GM04503 (cell line): Measurements from ENCODE around the gene GPR137B.

Experiments used
- DNase-seq: peaks from one replicate; pipeline ENCODE4 v3.0.0-alpha.2; 2012; ENCODE audit warnings: low read depth

The GPR137B gene

GRCh38 chr1:236204039-236204438 lies 61.7 kb downstream of the GPR137B start:
- DNase-seq = no peak

GRCh38 chr1:236204656-236205055 lies 62.3 kb downstream of the GPR137B start:
- DNase-seq = no peak

DNA sequence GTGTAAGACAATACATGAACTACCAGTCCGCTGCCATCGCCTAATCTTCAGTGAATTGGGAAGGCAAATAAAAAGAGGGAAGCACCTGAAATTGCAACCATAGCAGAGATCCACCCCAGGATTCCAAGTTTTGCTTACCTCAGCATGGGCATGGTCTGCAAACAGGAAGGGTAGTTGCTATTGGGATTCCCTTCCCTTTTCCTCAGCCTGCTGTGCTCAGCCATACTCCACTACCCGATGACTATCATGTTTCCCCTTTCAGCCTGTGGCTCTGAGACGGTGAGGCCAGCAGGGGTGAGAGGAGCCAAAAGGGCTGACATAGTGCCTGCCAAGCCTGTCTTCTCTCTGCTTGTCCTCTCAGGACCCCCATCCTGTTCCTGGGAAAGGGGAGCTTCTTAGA lies 64.2 kb downstream of the GPR137B start:
- no peak for DNase-seq

DNA sequence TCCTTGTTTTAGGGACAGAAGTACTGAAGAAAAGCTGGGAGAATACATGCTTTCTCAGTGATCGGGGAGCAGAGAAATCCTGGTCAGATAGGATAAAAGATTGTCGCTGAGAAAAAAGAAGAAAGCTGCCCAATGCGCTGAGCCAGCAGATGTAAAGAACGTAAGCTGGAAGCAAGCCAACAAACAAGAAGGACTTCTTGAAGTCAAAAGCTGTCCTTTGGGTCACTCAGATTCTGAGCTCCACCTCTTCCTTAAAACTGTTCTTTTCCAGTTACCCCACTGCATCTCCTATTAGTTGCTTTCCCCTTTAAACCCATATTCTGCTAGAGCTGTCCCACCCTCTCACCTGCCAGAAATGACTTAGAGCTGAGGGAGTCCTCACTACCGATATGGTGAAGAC lies 64.8 kb downstream of the GPR137B start:
- no peak for DNase-seq

DNA sequence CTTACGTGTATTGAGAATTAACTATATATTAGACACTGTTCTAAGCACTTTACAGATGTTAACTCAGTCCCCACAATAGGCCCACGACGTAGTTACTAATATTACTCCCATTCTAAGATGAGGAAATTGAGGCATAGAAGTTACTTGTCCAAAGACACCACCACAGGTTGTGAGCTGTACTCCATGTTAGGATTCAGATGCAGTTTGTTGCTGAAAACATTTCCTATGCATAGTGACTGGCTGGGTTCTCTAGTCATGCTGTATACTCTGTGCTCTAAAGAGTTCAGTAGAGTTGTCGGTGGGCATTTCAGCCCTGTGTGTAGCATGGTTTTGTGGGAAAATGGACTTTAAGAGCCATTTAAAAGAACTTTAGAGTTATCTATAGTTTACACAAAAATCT lies 65.2 kb downstream of the GPR137B start:
- no peak for DNase-seq

DNA sequence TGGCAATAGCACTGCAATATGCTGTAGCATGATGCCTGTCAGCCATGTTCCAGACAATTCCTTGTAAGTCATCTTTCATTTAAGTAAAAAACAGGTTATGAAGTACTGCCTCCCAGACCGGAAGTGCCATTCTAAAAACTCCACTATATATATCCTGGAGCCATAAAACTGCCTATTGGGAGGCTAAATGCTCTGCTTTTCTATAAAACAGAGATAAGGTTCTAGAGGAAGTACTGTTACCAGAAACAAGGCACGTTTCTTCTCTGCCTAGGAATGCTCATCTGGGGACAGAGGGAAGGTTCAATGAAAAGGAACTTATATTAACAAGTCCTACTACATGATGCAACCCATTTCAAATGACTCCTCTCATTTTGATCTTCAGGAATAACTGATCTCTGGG lies 66.8 kb downstream of the GPR137B start:
- DNase-seq = no peak

GRCh38 chr1:236209713-236210112 lies 67.4 kb downstream of the GPR137B start:
- no peak for DNase-seq

- DNase-seq = no peak
These were observed 69.5 kb downstream of the GPR137B start for GRCh38 chr1:236211815-236212214.

DNA sequence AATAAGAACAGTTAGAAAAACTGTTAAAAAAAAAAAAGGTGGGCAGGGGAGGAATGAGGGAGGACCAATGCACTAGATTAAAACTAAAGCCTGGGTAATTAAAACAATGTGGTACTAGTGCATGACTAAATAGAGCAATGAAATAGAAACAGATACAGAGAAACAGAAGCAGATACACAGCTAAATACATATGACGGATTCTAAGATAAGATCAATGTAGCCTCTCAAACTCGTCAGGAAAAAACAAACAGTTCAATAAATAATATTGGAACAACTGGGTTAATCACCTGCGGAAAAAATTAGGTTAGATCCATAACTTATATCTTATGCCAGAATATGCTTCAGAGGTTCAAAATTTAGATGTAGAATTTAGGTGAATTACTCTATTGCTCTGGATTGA lies 71.2 kb downstream of the GPR137B start:
- no peak for DNase-seq

DNA sequence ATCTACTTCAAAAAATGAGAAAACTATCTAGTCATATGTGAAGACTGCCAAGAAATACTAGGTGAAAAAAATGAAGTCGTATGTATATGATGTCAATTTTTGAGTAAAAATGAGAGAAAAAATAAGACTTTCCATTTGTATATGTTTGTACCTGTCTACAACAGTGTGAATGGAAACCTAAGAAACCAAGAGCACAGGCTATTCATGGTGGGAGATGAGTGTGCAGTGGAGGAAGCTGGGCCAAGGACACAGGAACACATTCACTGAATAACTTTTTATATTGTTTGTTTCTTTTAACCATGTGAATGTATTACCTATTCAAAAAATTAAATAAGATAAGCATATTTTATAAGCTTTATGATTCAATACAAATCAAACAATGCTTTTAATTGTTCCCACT lies 72.4 kb downstream of the GPR137B start:
- DNase-seq = no peak

- no peak for DNase-seq
These were observed 78.1 kb downstream of the GPR137B start for GRCh38 chr1:236220473-236220872.

DNA sequence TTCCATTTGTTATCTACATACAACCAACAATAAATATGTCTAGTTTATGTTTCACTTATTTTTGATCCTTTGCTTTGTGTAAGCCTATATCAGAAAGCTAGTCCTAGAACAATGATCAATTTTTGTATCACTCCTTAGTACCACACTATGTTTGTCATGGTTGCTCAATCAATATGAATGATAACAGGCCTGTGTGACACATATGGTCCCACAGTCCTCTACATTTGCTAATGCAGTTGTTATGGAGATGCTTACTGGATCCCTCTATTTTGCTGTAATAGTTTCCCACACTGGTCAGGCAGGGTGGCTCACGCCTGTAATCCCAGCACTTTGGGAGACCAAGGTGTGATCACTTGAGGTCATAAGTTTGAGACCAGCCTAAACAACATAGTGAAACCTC lies 80.3 kb downstream of the GPR137B start:
- no peak for DNase-seq

DNA sequence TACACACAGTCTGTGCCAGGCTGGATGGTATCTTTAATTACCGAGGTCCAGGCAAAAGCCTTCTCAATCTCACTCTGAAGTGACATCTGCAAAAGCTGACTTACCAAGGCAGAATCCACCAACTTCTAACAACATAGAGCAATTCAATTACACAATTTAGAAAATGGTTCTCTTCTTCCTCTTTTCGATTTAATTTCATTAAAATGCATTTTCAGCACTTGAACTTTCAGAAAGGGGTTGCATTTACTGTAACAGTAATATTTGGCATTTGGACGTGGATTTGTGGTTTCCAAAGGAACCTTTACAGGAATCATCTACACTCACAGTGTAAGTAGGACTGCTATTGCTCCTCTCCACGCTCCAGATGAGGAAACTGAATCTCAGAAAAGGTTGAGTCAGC lies 86.1 kb downstream of the GPR137B start:
- DNase-seq = no peak

DNA sequence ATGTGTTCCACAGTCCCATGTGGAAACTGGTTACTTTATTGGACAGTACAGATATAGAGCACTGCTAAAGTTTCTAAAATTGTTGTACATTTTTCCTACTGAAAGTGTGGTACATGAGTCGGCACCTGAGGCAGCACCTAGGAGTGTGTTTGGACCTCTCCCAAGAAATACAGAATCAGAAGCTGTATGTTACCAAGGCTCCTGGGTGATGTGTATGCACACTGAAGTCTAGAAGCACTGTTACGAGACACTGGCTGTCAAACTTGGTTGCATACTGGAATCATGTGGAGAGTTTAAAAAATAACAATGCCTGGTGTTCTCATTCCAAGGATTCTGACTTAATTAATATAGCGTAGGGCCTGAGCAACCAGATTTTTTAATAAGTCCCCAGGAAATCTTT lies 92.8 kb downstream of the GPR137B start:
- no peak for DNase-seq

DNA sequence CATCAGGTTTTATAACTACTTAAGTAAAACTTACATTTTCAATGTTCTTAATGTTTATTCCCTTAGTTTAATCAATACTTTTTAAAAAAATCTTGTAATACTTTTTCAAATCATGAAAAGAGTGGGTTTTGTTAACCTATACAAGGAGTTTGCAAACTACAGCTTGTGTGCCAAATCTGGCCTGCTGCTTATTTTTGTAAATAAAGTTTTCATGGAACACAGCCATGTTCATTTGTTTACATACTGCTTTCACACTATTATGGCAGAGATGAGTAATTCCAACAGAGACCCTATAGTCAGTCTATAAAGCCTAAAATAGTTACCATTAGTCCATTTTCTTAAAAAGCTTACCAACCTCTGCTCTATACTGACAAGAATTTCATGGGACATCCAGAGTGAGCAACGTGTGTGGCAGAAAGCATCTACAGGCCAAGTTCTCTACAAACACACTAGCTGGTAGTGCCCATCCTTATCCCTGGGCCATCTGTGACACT lies 96.8 kb downstream of the GPR137B start:
- DNase-seq = no peak

DNA sequence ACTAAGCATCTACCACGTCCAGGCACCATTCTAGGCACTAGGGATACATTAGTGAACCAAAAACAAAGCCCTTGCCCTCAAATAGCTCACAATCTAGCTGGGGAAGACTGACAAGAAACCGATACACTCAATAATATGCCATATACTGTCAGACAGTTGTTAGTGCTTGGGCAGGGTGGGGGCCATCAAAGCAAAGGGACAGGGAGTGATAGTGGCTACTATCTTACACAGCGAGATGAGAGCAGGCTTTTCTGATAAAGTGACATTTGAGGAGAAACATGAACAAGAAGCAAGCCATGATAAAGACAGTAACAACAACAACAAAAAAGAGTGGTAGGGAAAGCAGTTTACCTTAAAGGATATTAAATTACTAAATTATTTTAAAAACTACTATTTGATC lies 98.3 kb downstream of the GPR137B start:
- DNase-seq = no peak

DNA sequence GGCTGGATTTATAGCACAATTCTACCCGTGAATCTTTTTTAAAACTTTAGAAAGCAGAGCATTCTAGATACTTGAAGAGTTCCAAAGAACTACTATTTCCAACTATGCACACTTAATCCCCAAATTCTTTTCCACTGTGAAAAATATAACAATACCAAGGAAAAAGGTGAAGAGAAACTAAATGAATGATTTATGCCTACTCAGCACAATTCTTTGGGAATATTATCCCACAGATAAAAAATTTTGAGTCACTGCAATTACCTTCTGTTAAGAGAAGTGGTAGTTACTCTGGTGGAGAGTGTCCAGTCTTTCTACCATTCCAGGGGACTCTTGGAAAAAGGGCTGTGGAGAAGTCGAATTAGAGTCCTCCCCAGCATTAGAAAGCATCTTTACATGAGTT lies 100.2 kb downstream of the GPR137B start:
- no peak for DNase-seq

- DNase-seq = no peak
These were observed 104.9 kb downstream of the GPR137B start for GRCh38 chr1:236247286-236247685.

- no peak for DNase-seq
These were observed 109.2 kb downstream of the GPR137B start for GRCh38 chr1:236251587-236251986.

- DNase-seq = no peak
These were observed 110.8 kb downstream of the GPR137B start for GRCh38 chr1:236253119-236253518.

- no peak for DNase-seq
These were observed 111.7 kb downstream of the GPR137B start for GRCh38 chr1:236253918-236254637.

DNA sequence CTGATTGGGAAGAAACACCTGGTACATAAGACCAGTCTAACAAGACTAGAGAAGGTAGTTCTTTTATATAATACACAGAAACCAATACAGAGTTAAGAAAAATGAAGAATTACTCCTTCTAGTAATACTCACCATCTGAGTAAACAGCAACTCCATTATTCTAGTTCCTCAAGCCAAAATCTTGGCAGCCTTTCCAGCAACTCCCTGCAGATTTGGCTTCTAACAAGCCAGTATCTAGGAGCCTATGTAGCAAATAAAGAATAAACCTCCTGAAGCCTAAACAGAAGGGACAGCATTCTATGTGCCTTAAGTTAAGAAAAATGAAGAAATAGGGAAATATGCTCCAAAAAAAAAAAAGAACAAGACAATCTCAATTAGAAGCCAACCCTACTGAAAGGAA lies 114.9 kb downstream of the GPR137B start:
- no peak for DNase-seq

- no peak for DNase-seq
These were observed 115.8 kb downstream of the GPR137B start for GRCh38 chr1:236258114-236258622.
